Choroid plexus epithelial cell (primary cell): ENCODE measurements around the gene ENTREP1.

Source experiments
- DNase-seq: peaks from one replicate; pipeline ENCODE4 v3.0.0-alpha.2; 2010; ENCODE audit warnings: low read depth
- H3K4me3 ChIP-seq: 2 replicates; pipeline ENCODE4 v1.5.1; 2011; ENCODE audit warnings: low read depth, mild to moderate bottlenecking, control low read depth, low read length, moderate library complexity
- CTCF ChIP-seq: conservative IDR thresholded peaks from 2 replicates; pipeline ENCODE4 v1.5.1; 2011; ENCODE audit warnings: low read depth, mild to moderate bottlenecking, control low read depth, inconsistent platforms, low read length, moderate library complexity

ENTREP1 gene

GRCh38 chr9:69344459-69344858, 19.4 kb downstream of the ENTREP1 start:
- DNase-seq, result no peak
- no peak for TF ChIP-seq CTCF
- H3K4me3 ChIP-seq, result no peak overlapping the region

- no peak for TF ChIP-seq CTCF
- DNase-seq, result peak; percentile 4
- no peak overlapping the region for H3K4me3 ChIP-seq
Measured at GRCh38 chr9:69346596-69347390, 21.8 kb downstream of the ENTREP1 start.

- H3K4me3 ChIP-seq, result no peak overlapping the region
- TF ChIP-seq CTCF, result no peak
- no peak for DNase-seq
Measured at GRCh38 chr9:69347607-69348006, 22.6 kb downstream of the ENTREP1 start.

- no peak for DNase-seq
- no peak for TF ChIP-seq CTCF
- H3K4me3 ChIP-seq, result no peak overlapping the region
Measured at GRCh38 chr9:69351227-69351626, 26.2 kb downstream of the ENTREP1 start.

- TF ChIP-seq CTCF, result no peak
- DNase-seq, result no peak
- no peak overlapping the region for H3K4me3 ChIP-seq
Measured at GRCh38 chr9:69355232-69355631, 30.2 kb downstream of the ENTREP1 start.

- no peak for TF ChIP-seq CTCF
- no peak overlapping the region for H3K4me3 ChIP-seq
- DNase-seq, result no peak
Measured at GRCh38 chr9:69357030-69357775, 32.2 kb downstream of the ENTREP1 start.

- H3K4me3 ChIP-seq, result no peak overlapping the region
- no peak for TF ChIP-seq CTCF
- DNase-seq, result no peak
Measured at GRCh38 chr9:69357821-69358220, 32.8 kb downstream of the ENTREP1 start.
